ENCODE measurements around the gene CCDC197.

The CCDC197 gene

GRCh38 chr14:94047581-94047980, 50.5 kb downstream of the CCDC197 start:
- H4K20me1 ChIP-seq (ENCODE audit: insufficient read depth), result no peaks in the 10 kb centered on the region
- H2AFZ ChIP-seq (ENCODE audit: low read depth), result no peak overlapping the region
- no peak overlapping the region for H3K4me2 ChIP-seq
- no peaks in the 10 kb centered on the region for H3K27me3 ChIP-seq (ENCODE audit: insufficient read depth, low read depth)
- no peaks in the 10 kb centered on the region for H3K79me2 ChIP-seq (ENCODE audit: insufficient read depth, low read depth)
- no peak overlapping the region for H3K9ac ChIP-seq
- no peak overlapping the region for H3K27ac ChIP-seq
- H3K36me3 ChIP-seq (ENCODE audit: insufficient read depth), result no peaks in the 10 kb centered on the region
- peaks cover 18% of the 10 kb centered on the region for H3K4me1 ChIP-seq (ENCODE audit: low read depth, poor library complexity, severe bottlenecking)
- no peak for TF ChIP-seq CTCF (conservative IDR thresholded peaks at IDR 0.05; ENCODE audit: low read depth, low read length)
- H3K4me3 ChIP-seq (IDR thresholded peaks at IDR 0.05; ENCODE audit: insufficient read depth, low read depth, low read length), result no peak overlapping the region

- Histone ChIP-seq H4K20me1 (ENCODE audit: insufficient read depth) (no peaks in the 10 kb centered on the region), H3K27ac (no peak overlapping the region), H2AFZ (ENCODE audit: low read depth) (no peak overlapping the region), H3K9ac (no peak overlapping the region), H3K36me3 (ENCODE audit: insufficient read depth) (no peaks in the 10 kb centered on the region), H3K79me2 (ENCODE audit: insufficient read depth, low read depth) (no peaks in the 10 kb centered on the region), H3K27me3 (ENCODE audit: insufficient read depth, low read depth) (no peaks in the 10 kb centered on the region), H3K4me1 (ENCODE audit: low read depth, poor library complexity, severe bottlenecking) (peaks cover 30% of the 10 kb centered on the region), H3K4me2 (no peak overlapping the region), H3K4me3 (IDR thresholded peaks at IDR 0.05; ENCODE audit: insufficient read depth, low read depth, low read length) (no peak overlapping the region)
- TF ChIP-seq CTCF (conservative IDR thresholded peaks at IDR 0.05; ENCODE audit: low read depth, low read length), result no peak
Measured at GRCh38 chr14:94048691-94049624, 51.9 kb downstream of the CCDC197 start.

GRCh38 chr14:94049625-94050023, 52.5 kb downstream of the CCDC197 start:
- peaks cover 37% of the 10 kb centered on the region for H3K4me1 ChIP-seq (ENCODE audit: low read depth, poor library complexity, severe bottlenecking)
- no peaks in the 10 kb centered on the region for H3K79me2 ChIP-seq (ENCODE audit: insufficient read depth, low read depth)
- no peak overlapping the region for H3K4me2 ChIP-seq
- no peaks in the 10 kb centered on the region for H3K36me3 ChIP-seq (ENCODE audit: insufficient read depth)
- H3K4me3 ChIP-seq (IDR thresholded peaks at IDR 0.05; ENCODE audit: insufficient read depth, low read depth, low read length), result no peak overlapping the region
- H4K20me1 ChIP-seq (ENCODE audit: insufficient read depth), result no peaks in the 10 kb centered on the region
- no peak for TF ChIP-seq CTCF (conservative IDR thresholded peaks at IDR 0.05; ENCODE audit: low read depth, low read length)
- no peak overlapping the region for H3K9ac ChIP-seq
- H3K27ac ChIP-seq, result no peak overlapping the region
- H3K27me3 ChIP-seq (ENCODE audit: insufficient read depth, low read depth), result no peaks in the 10 kb centered on the region
- H2AFZ ChIP-seq (ENCODE audit: low read depth), result no peak overlapping the region

GRCh38 chr14:94050231-94050880, 53.3 kb downstream of the CCDC197 start:
- Histone ChIP-seq H3K4me2 (no peak overlapping the region), H3K27me3 (ENCODE audit: insufficient read depth, low read depth) (no peaks in the 10 kb centered on the region), H3K4me3 (IDR thresholded peaks at IDR 0.05; ENCODE audit: insufficient read depth, low read depth, low read length) (no peak overlapping the region), H3K27ac (no peak overlapping the region), H4K20me1 (ENCODE audit: insufficient read depth) (no peaks in the 10 kb centered on the region), H3K9ac (no peak overlapping the region), H3K79me2 (ENCODE audit: insufficient read depth, low read depth) (no peaks in the 10 kb centered on the region), H3K4me1 (ENCODE audit: low read depth, poor library complexity, severe bottlenecking) (peaks cover 44% of the 10 kb centered on the region), H3K36me3 (ENCODE audit: insufficient read depth) (no peaks in the 10 kb centered on the region), H2AFZ (ENCODE audit: low read depth) (no peak overlapping the region)
- TF ChIP-seq CTCF (conservative IDR thresholded peaks at IDR 0.05; ENCODE audit: low read depth, low read length), result no peak

Data from KMS-11 (cell line).